AG08395 (cell line): Measurements from ENCODE around the gene GBX1.

Experiments used
- DNase-seq: peaks from one replicate; pipeline ENCODE4 v3.0.0; 2012; ENCODE audit warnings: mixed read lengths, low spot score

The GBX1 gene

GRCh38 chr7:151114151-151115090 lies 53.1 kb downstream of the GBX1 start:
- no peak for DNase-seq

- DNase-seq: peak; percentile 51
These were observed 53.9 kb downstream of the GBX1 start for GRCh38 chr7:151113344-151114150.

- DNase-seq: peak; percentile 94
These were observed 56.4 kb downstream of the GBX1 start for GRCh38 chr7:151110941-151111645.

- no peak for DNase-seq
These were observed 57.1 kb downstream of the GBX1 start for GRCh38 chr7:151110236-151110940.

- peak; percentile 85 for DNase-seq
These were observed 58.1 kb downstream of the GBX1 start for GRCh38 chr7:151109094-151110048.

GRCh38 chr7:151107882-151108281 lies 59.6 kb downstream of the GBX1 start:
- no peak for DNase-seq

- DNase-seq: peak; percentile 78
These were observed 62.9 kb downstream of the GBX1 start for GRCh38 chr7:151104411-151105235.

- no peak for DNase-seq
These were observed 63.5 kb downstream of the GBX1 start for GRCh38 chr7:151103973-151104372.

- no peak for DNase-seq
These were observed 64.5 kb downstream of the GBX1 start for GRCh38 chr7:151102991-151103390.

- DNase-seq: no peak
These were observed 65.7 kb downstream of the GBX1 start for GRCh38 chr7:151101621-151102396.

GRCh38 chr7:151100921-151101320 lies 66.6 kb downstream of the GBX1 start:
- no peak for DNase-seq

- no peak for DNase-seq
These were observed 67.8 kb downstream of the GBX1 start for GRCh38 chr7:151099486-151100211.
